ENCODE data around the gene FYB1. TPM values are rescaled to one million over a fixed set of nuclear protein-coding genes. Genes with fewer than 3 reads are reported as not detected.

The FYB1 gene
- total RNA-seq, 1 experiment from 2014 or later: 0.46 TPM

DNA sequence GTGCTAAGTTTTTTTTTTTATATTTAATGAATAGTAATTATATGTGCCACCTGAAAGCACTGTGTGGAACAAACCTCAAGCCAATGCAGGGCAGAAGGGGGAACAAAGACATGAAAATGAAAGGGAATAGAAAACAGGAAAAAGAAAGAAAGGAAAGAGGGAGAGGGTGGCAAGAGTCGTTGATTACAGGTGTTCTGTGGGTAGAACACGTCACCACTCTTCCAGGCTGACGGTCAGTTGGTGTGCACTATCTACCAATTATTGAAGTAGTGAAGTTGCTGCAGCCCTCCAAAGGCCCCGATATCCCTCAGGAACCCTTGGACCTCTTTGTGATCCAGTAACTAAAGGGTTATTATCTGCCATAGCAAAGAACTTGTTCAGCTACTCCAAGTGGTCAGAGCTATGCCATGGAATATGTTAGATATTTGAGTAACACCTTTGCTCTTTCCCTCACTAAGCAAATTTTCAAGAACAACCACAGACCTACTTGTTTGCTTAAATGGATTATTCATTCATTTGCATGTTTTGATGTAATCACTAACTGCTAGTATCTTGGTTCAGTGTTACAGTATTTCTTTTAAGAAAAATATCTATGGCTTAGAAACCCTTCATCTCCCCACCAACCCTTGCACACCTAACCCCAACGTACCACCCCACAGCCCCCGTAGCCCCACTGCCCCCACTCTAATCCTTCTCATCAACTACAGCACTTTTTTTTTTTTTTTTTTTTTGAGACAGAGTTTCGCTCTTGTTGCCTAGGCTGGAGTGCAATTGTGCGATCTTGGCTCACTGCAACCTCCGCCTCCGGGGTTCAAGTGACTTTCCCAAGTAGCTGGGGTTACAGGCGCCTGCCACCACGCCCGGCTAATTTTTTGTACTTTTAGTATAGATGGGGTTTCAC, 31.3 kb downstream of the FYB1 start:
- TF ChIP-seq, protein P1, sequence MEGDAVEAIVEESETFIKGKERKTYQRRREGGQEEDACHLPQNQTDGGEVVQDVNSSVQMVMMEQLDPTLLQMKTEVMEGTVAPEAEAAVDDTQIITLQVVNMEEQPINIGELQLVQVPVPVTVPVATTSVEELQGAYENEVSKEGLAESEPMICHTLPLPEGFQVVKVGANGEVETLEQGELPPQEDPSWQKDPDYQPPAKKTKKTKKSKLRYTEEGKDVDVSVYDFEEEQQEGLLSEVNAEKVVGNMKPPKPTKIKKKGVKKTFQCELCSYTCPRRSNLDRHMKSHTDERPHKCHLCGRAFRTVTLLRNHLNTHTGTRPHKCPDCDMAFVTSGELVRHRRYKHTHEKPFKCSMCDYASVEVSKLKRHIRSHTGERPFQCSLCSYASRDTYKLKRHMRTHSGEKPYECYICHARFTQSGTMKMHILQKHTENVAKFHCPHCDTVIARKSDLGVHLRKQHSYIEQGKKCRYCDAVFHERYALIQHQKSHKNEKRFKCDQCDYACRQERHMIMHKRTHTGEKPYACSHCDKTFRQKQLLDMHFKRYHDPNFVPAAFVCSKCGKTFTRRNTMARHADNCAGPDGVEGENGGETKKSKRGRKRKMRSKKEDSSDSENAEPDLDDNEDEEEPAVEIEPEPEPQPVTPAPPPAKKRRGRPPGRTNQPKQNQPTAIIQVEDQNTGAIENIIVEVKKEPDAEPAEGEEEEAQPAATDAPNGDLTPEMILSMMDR (IDR thresholded peaks at IDR 0.05): no peak
- TF ChIP-seq SIN3A (IDR thresholded peaks at IDR 0.05; ENCODE audit: borderline replicate concordance, insufficient read depth, low read depth, low read length) (no peak), TCF7L2 (IDR thresholded peaks at IDR 0.05; ENCODE audit: low read depth, low read length) (no peak), REST (IDR thresholded peaks at IDR 0.05; ENCODE audit: insufficient read depth in 1 of 2, low read depth in 2 of 2, low read length in 1 of 2) (no peak), POLR2AphosphoS5 (IDR thresholded peaks at IDR 0.05; ENCODE audit: low read depth, low read length) (no peak)
- POLR2A ChIA-PET: interaction anchor here (0.7 kb wide), 1 partner anchor 23 kb away, joined by 7 read pairs; no protein-coding TSS in a partner anchor
- in situ Hi-C loops (cut with HindIII; ENCODE audit: low pct_unique_long_range_greater_than_20kb, low sequenced_read_pairs): no loop called here
- Histone ChIP-seq H3K4me1 (ENCODE audit: control insufficient read depth, insufficient read depth, low read length) (no peaks in the 10 kb centered on the region), H3K4me3 (ENCODE audit: low read depth in 2 of 2, low read length in 2 of 2) (no peak overlapping the region), H3K27me3 (ENCODE audit: control insufficient read depth, insufficient read depth, low read length) (peaks cover 15% of the 10 kb centered on the region; the same call in 1 of the 2 replicates), H3K27ac (ENCODE audit: low read length) (no peak overlapping the region), H3K36me3 (ENCODE audit: control insufficient read depth, insufficient read depth, low read length) (no peaks in the 10 kb centered on the region), H3K9me3 (ENCODE audit: control insufficient read depth, insufficient read depth, low read depth, low read length) (no peaks in the 10 kb centered on the region)
- ATAC-seq (no peak), DNase-seq (ENCODE audit: low read depth, low spot score) (no peak)
- CTCF ChIA-PET: no interaction called here
- intact Hi-C loops (cut with micrococcal nuclease; ENCODE audit: unreplicated experiment): no loop called here
- no TSS peak for BruUV-seq (replicated peaks)

- H3K36me3 ChIP-seq (ENCODE audit: control insufficient read depth, insufficient read depth, low read length): no peaks in the 10 kb centered on the region
- no peak overlapping the region for H3K4me3 ChIP-seq (ENCODE audit: low read depth in 2 of 2, low read length in 2 of 2)
- TF ChIP-seq POLR2AphosphoS5 (IDR thresholded peaks at IDR 0.05; ENCODE audit: low read depth, low read length): no peak
- TF ChIP-seq TCF7L2 (IDR thresholded peaks at IDR 0.05; ENCODE audit: low read depth, low read length): no peak
- TF ChIP-seq REST (IDR thresholded peaks at IDR 0.05; ENCODE audit: insufficient read depth in 1 of 2, low read depth in 2 of 2, low read length in 1 of 2): no peak
- TF ChIP-seq SIN3A (IDR thresholded peaks at IDR 0.05; ENCODE audit: borderline replicate concordance, insufficient read depth, low read depth, low read length): no peak
- TF ChIP-seq, protein P1 (IDR thresholded peaks at IDR 0.05): no peak
- no peaks in the 10 kb centered on the region for H3K4me1 ChIP-seq (ENCODE audit: control insufficient read depth, insufficient read depth, low read length)
- ATAC-seq (no peak), DNase-seq (ENCODE audit: low read depth, low spot score) (no peak)
- intact Hi-C loops (cut with micrococcal nuclease; ENCODE audit: unreplicated experiment): no loop called here
- no peak overlapping the region for H3K27ac ChIP-seq (ENCODE audit: low read length)
- no peaks in the 10 kb centered on the region for H3K9me3 ChIP-seq (ENCODE audit: control insufficient read depth, insufficient read depth, low read depth, low read length)
- no TSS peak for BruUV-seq (replicated peaks)
- POLR2A ChIA-PET: interaction anchor here (0.5 kb wide), 1 partner anchor 409 kb away, joined by 3 read pairs; no protein-coding TSS in a partner anchor
- peaks cover 15% of the 10 kb centered on the region; the same call in 1 of the 2 replicates for H3K27me3 ChIP-seq (ENCODE audit: control insufficient read depth, insufficient read depth, low read length)
- in situ Hi-C loops (cut with HindIII; ENCODE audit: low pct_unique_long_range_greater_than_20kb, low sequenced_read_pairs): no loop called here
- CTCF ChIA-PET: no interaction called here
These were observed 32.4 kb downstream of the FYB1 start for GRCh38 chr5:39186722-39187539.

Data from Panc1 (cell line).